Measurements from ENCODE around the gene SLC37A3. TPM values are rescaled to one million over a fixed set of nuclear protein-coding genes. Genes with fewer than 3 reads are reported as not detected.

SLC37A3 gene

Small RNA genes within 50 kb of the gene (small RNA-seq; reads per million reads assigned to genes)
- gene RNA5SP247 (not detected), gene RNA5SP248 (88.4 reads per million, percentile 97 among the genes with 10 or more reads in this experiment)

Data from skeletal muscle satellite cell (primary cell).